HepG2 (cell line): ENCODE measurements around the gene RABIF. TPM values are rescaled to one million over a fixed set of nuclear protein-coding genes. Genes with fewer than 3 reads are reported as not detected.

Experiments used
- ATAC-seq: fragments of 200-7000 bp; cut with Tn5 transposase; 3 replicates; pipeline ENCODE4 v1.9.1; 2020; ENCODE audit warnings: mild to moderate bottlenecking, moderate library complexity
- BruUV-seq: library from RNA; stranded (reverse); fragments of 400-500 nt; replicated peaks from 2 replicates; lab custom pipeline; 2021; lab: Mats Ljungman, UMichigan
- CTCF ChIA-PET: fragments of 300-600 bp; formaldehyde crosslinking; extraction: SDS; loops from one replicate; lab custom pipeline; 2021; ENCODE audit warnings: low total read pairs, inconsistent platforms, low intra/inter-chr PET ratio; lab: Yijun Ruan, JAX
- POLR2A ChIA-PET: fragments of 350-600 bp; sonication (Branson Sonifier 250); formaldehyde crosslinking; loops from one replicate; lab custom pipeline; 2020; ENCODE audit warnings: antibody characterized with exemption, inconsistent platforms; lab: Yijun Ruan, JAX
- DNase-seq: peaks from one replicate; pipeline ENCODE4 v3.0.0-alpha.2; 2015; ENCODE audit warnings: low spot score
- FAIRE-seq: peaks from 3 replicates; lab custom pipeline; 2011; peaks lifted over from hg19 to GRCh38; lab: Jason Lieb, UNC
- H2AFZ ChIP-seq: one replicate; pipeline ENCODE4 v1.6.1; 2011; ENCODE audit warnings: low read length, inconsistent platforms
- H3K27ac ChIP-seq: fragments of 300-600 bp; 3 replicates; pipeline ENCODE4 v1.8.0; 2011; ENCODE audit warnings: mixed run types, mild to moderate bottlenecking, mixed read lengths, low read length, inconsistent platforms; ENCODE audit not compliant: insufficient read depth; ENCODE audit errors: extremely low read length
- H3K27me3 ChIP-seq, 2 experiments: fragments of 200-600 bp in 1 of 2; 2 replicates in 1 of 2; 3 replicates in 1 of 2; pipeline versions ENCODE4 v1.6.0 to v1.8.0; 2011; ENCODE audit warnings: low read length in 2 of 2, mild to moderate bottlenecking in 2 of 2, moderate library complexity in 2 of 2, inconsistent platforms in 1 of 2; ENCODE audit not compliant: insufficient read depth in 2 of 2, control insufficient read depth in 1 of 2
- H3K36me3 ChIP-seq, 2 experiments: fragments of 200-600 bp in 1 of 2; replicated peaks in 1 of 2; 2 replicates in 1 of 2; 3 replicates in 1 of 2; pipeline versions ENCODE4 v1.5.1 to v1.8.0; 2011; ENCODE audit warnings: low read length in 2 of 2, inconsistent platforms in 1 of 2; ENCODE audit not compliant: insufficient read depth in 2 of 2, control insufficient read depth in 1 of 2
- H3K4me1 ChIP-seq: 2 replicates; pipeline ENCODE4 v1.5.1; 2012; ENCODE audit warnings: low read length, inconsistent platforms; ENCODE audit not compliant: insufficient read depth
- H3K4me2 ChIP-seq: 2 replicates; pipeline ENCODE4 v1.6.0; 2011; ENCODE audit warnings: low read depth, low read length, inconsistent platforms
- H3K4me3 ChIP-seq, 3 experiments: fragments of 200-600 bp in 1 of 3; sonication (generic), shearing (Covaris generic) in 1 of 3; replicated peaks in 1 of 3; 2 replicates each; pipeline ENCODE4 v1.5.1; 2011 to 2016; ENCODE audit warnings: low read length in 3 of 3, inconsistent platforms in 2 of 3, low read depth in 2 of 3, mild to moderate bottlenecking in 2 of 3, control low read depth in 1 of 3, mixed read lengths in 1 of 3; ENCODE audit not compliant: insufficient read depth in 1 of 3
- H3K79me2 ChIP-seq: one replicate; pipeline ENCODE4 v1.6.1; 2011; ENCODE audit warnings: low read length, inconsistent platforms; ENCODE audit not compliant: insufficient read depth
- H3K9ac ChIP-seq: 2 replicates; pipeline ENCODE4 v1.6.0; 2011; ENCODE audit warnings: mild to moderate bottlenecking, low read depth, low read length, inconsistent platforms; ENCODE audit not compliant: insufficient read depth
- H3K9me3 ChIP-seq: 2 replicates; pipeline ENCODE4 v1.5.1; 2012; ENCODE audit warnings: mild to moderate bottlenecking, low read length
- H4K20me1 ChIP-seq: 2 replicates; pipeline ENCODE4 v1.6.0; 2011; ENCODE audit warnings: inconsistent platforms, mild to moderate bottlenecking, low read length, moderate library complexity; ENCODE audit not compliant: insufficient read depth
- CEBPB ChIP-seq: IDR thresholded peaks from 2 replicates; pipeline ENCODE4 v1.6.1; 2011; ENCODE audit warnings: low read depth, low read length, improper control_type of control experiment, borderline replicate concordance
- CEBPG ChIP-seq: IDR thresholded peaks from 2 replicates; pipeline ENCODE4 v1.6.1; 2016
- IRX3 ChIP-seq: sonication (generic); formaldehyde crosslinking; IDR thresholded peaks from 2 replicates; pipeline ENCODE4 v1.8.1; 2023; ENCODE audit warnings: mild to moderate bottlenecking, low read depth, missing genetic modification reagents, borderline replicate concordance
- NCOA2 ChIP-seq: sonication (generic); formaldehyde crosslinking; IDR thresholded peaks from 2 replicates; pipeline ENCODE4 v1.8.0; 2022; ENCODE audit warnings: inconsistent platforms
- PAF1 ChIP-seq: IDR thresholded peaks from 2 replicates; pipeline ENCODE4 v1.6.1; 2016; ENCODE audit warnings: missing genetic modification reagents, missing compliant biosample characterization
- RAD51 ChIP-seq: fragments of 450-650 bp; IDR thresholded peaks from 2 replicates; pipeline ENCODE4 v1.6.1; 2016; ENCODE audit warnings: borderline replicate concordance
- RXRA ChIP-seq: sonication (generic); formaldehyde crosslinking; IDR thresholded peaks from 2 replicates; pipeline ENCODE4 v1.5.1; 2020; ENCODE audit warnings: missing genetic modification reagents
- SRF ChIP-seq: IDR thresholded peaks from 2 replicates; pipeline ENCODE4 v1.6.1; 2011; ENCODE audit warnings: mild to moderate bottlenecking, low read depth, low read length, moderate library complexity
- TBL1XR1 ChIP-seq: fragments of 150-350 bp; IDR thresholded peaks from 2 replicates; pipeline ENCODE4 v1.6.1; 2014; ENCODE audit warnings: borderline replicate concordance, low read length; ENCODE audit not compliant: partially characterized antibody
- TBX2 ChIP-seq: sonication (generic); formaldehyde crosslinking; IDR thresholded peaks from 2 replicates; pipeline ENCODE4 v1.5.0; 2020; ENCODE audit warnings: missing genetic modification reagents, mild to moderate bottlenecking, borderline replicate concordance
- TRIM24 ChIP-seq: sonication (generic); formaldehyde crosslinking; IDR thresholded peaks from 2 replicates; pipeline ENCODE4 v1.8.0; 2022; ENCODE audit warnings: mild to moderate bottlenecking, missing genetic modification reagents
- ZBTB3 ChIP-seq: sonication (generic); formaldehyde crosslinking; IDR thresholded peaks from 2 replicates; pipeline ENCODE4 v1.4.0; 2020; ENCODE audit warnings: low read depth, mild to moderate bottlenecking, moderate library complexity, missing genetic modification reagents, borderline replicate concordance
- ZFY ChIP-seq: sonication (generic); formaldehyde crosslinking; IDR thresholded peaks from 2 replicates; pipeline ENCODE4 v1.4.0; 2020; ENCODE audit warnings: missing genetic modification reagents
- ZNF331 ChIP-seq: sonication (generic); formaldehyde crosslinking; IDR thresholded peaks from 2 replicates; pipeline ENCODE4 v1.4.0; 2020; ENCODE audit warnings: missing genetic modification reagents
- ZNF614 ChIP-seq: IDR thresholded peaks from 2 replicates; pipeline ENCODE4 v1.6.1; 2018; ENCODE audit warnings: missing biosample characterization, missing genetic modification reagents, inconsistent platforms, borderline replicate concordance
- ZSCAN22 ChIP-seq: sonication (generic); formaldehyde crosslinking; IDR thresholded peaks from 2 replicates; pipeline ENCODE4 v1.4.0; 2020; ENCODE audit warnings: mild to moderate bottlenecking, missing genetic modification reagents
- WGBS: methylation state at CpG from one replicate; pipeline ENCODE4 v1.1.6; 2017; ENCODE audit warnings: low lambda C conversion rate; 5-methylcytosine and 5-hydroxymethylcytosine counted together
- in situ Hi-C: cut with HindIII; loops from 2 replicates; pipeline ENCODE4 v1.10.0; 2017; ENCODE audit warnings: low pct_unique_long_range_greater_than_20kb; ENCODE audit not compliant: extremely low pct_ligation_motif_present
- intact Hi-C: fragments of 100-400 bp; cut with micrococcal nuclease; formaldehyde crosslinking; loops from one replicate; pipeline ENCODE4 v1.10.0; 2022; ENCODE audit not compliant: unreplicated experiment
- polyA plus RNA-seq, 8 experiments: library from polyadenylated mRNA; depleted of rRNA in 3 of 8; stranded (reverse) in 7 of 8; unstranded in 1 of 8; fragments of >200 nt; fragmentation: Illumina TruSeq in 4 of 8; extraction: Trizol in 4 of 8; gene quantifications; 2 replicates each; pipeline versions ENCODE4 v1.2.1 to v1.2.3, GENCODE V29; 2011 to 2016; ENCODE audit warnings: low read depth in 4 of 8, missing spikeins in 1 of 8, mixed read lengths in 1 of 8; ENCODE audit not compliant: insufficient read depth in 1 of 8
- total RNA-seq, 5 experiments: library from RNA; depleted of rRNA; stranded (reverse); fragments of >200 nt; fragmentation: Illumina TruSeq; extraction: Trizol; gene quantifications; 2 replicates each; pipeline ENCODE4 v1.2.3, GENCODE V29; 2016; ENCODE audit warnings: low read depth in 1 of 5
- TF ChIP-seq, protein P1 (sequence below): sonication (generic); formaldehyde crosslinking; IDR thresholded peaks from 2 replicates; pipeline ENCODE4 v1.5.0; 2020; ENCODE audit warnings: missing genetic modification reagents, mild to moderate bottlenecking, borderline replicate concordance
- TF ChIP-seq, protein P2 (sequence below): sonication (generic); formaldehyde crosslinking; IDR thresholded peaks from 2 replicates; pipeline ENCODE4 v1.4.0; 2020; ENCODE audit warnings: missing genetic modification reagents, mild to moderate bottlenecking, borderline replicate concordance

RABIF gene
- total and polyA plus RNA-seq, 2 of the 13 experiments (the other 11 are each of a cell fraction or from before 2014, with no cell fraction given) = 7.6 to 8.3 TPM

DNA sequence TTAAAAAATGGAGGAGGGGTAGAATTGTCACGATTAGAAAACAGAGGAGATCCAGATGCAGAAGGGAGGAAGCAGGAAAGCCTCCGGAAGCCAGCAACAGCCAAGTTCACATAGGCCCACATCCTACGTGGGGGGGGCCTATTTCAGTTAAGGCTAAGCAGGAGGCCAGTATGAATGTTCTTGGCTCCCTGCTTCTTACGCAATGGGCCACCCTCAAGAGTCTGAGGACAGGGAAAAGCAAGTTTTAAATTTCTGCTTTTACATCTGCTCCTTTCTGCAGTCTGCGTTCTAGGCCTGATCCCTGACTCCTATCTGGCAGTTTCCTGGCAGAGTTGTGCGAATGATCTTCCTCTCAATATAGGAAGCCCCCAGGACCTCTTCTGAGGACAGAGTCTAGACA lies 30.6 kb downstream of the RABIF start:
- peaks cover 10% of the 10 kb centered on the region for H3K79me2 ChIP-seq
- ATAC-seq = no peak
- FAIRE-seq = no peak
- WGBS = 98% methylated on average over 6 of the region's 6 CpGs
- no peak overlapping the region for H3K4me2 ChIP-seq
- H3K9me3 ChIP-seq = no peaks in the 10 kb centered on the region
- ChIA-PET CTCF (no interaction called here), POLR2A (interaction anchor here (1.4 kb wide), 1 partner anchor 50 kb away, joined by 4 read pairs; the partner anchor contains the start of gene KDM5B)
- H4K20me1 ChIP-seq = no peaks in the 10 kb centered on the region
- H3K36me3 ChIP-seq = peaks cover 1 to 7% of the 10 kb centered on the region in 2 experiments; a peak in 1 of 5 replicates
- peaks cover 68% of the 10 kb centered on the region for H3K4me1 ChIP-seq
- peak overlapping the region; percentile 62 for H3K27ac ChIP-seq
- DNase-seq = no peak
- intact Hi-C loops (no loop called here), in situ Hi-C loops (loop anchor here (5.0 kb wide), 1 partner anchor 46 kb away; the partner anchor contains the start of gene PCAT6)
- no peak overlapping the region for H2AFZ ChIP-seq
- H3K9ac ChIP-seq = no peak overlapping the region
- no TSS peak for BruUV-seq
- H3K27me3 ChIP-seq = no peaks in the 10 kb centered on the region; a peak in 1 of 5 replicates
- TF ChIP-seq ZFY (CRISPR knock-in tag) (no peak), ZNF614 (CRISPR knock-in tag) (no peak), ZBTB3 (CRISPR knock-in tag) (no peak), CEBPG (CRISPR knock-in tag) (peak; percentile 41; the same call in 1 of the 2 replicates), RAD51 (no peak), SRF (no peak), CEBPB (peak; percentile 73), ZNF331 (CRISPR knock-in tag) (no peak), IRX3 (CRISPR knock-in tag) (no peak), NCOA2 (CRISPR knock-in tag) (no peak), TBL1XR1 (no peak), PAF1 (CRISPR knock-in tag) (no peak), RXRA (CRISPR knock-in tag) (no peak), TRIM24 (CRISPR knock-in tag) (no peak), ZSCAN22 (no peak), TBX2 (CRISPR knock-in tag) (0 out of 2 replicates have a peak, but pooled peaks have one; percentile 7)
- TF ChIP-seq, protein P1, sequence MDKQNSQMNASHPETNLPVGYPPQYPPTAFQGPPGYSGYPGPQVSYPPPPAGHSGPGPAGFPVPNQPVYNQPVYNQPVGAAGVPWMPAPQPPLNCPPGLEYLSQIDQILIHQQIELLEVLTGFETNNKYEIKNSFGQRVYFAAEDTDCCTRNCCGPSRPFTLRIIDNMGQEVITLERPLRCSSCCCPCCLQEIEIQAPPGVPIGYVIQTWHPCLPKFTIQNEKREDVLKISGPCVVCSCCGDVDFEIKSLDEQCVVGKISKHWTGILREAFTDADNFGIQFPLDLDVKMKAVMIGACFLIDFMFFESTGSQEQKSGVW (CRISPR knock-in tag) = no peak
- TF ChIP-seq, protein P2, sequence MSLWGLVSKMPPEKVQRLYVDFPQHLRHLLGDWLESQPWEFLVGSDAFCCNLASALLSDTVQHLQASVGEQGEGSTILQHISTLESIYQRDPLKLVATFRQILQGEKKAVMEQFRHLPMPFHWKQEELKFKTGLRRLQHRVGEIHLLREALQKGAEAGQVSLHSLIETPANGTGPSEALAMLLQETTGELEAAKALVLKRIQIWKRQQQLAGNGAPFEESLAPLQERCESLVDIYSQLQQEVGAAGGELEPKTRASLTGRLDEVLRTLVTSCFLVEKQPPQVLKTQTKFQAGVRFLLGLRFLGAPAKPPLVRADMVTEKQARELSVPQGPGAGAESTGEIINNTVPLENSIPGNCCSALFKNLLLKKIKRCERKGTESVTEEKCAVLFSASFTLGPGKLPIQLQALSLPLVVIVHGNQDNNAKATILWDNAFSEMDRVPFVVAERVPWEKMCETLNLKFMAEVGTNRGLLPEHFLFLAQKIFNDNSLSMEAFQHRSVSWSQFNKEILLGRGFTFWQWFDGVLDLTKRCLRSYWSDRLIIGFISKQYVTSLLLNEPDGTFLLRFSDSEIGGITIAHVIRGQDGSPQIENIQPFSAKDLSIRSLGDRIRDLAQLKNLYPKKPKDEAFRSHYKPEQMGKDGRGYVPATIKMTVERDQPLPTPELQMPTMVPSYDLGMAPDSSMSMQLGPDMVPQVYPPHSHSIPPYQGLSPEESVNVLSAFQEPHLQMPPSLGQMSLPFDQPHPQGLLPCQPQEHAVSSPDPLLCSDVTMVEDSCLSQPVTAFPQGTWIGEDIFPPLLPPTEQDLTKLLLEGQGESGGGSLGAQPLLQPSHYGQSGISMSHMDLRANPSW (CRISPR knock-in tag) = no peak
- H3K4me3 ChIP-seq = no peak overlapping the region
